HG02943 (cell line): ENCODE measurements around the gene MATR3.
"Not testable (repeated sequence)": the region's sequence is repeated elsewhere in the genome, so short reads cannot be mapped to it uniquely, and the experiment has no call there.

Experiments
- ATAC-seq: cut with Tn5 transposase; IDR thresholded peaks from one replicate; pipeline ENCODE4 v1.9.1; 2021; ENCODE audit warnings: mild to moderate bottlenecking, low read depth, moderate library complexity; ENCODE audit not compliant: unreplicated experiment

The MATR3 gene

DNA sequence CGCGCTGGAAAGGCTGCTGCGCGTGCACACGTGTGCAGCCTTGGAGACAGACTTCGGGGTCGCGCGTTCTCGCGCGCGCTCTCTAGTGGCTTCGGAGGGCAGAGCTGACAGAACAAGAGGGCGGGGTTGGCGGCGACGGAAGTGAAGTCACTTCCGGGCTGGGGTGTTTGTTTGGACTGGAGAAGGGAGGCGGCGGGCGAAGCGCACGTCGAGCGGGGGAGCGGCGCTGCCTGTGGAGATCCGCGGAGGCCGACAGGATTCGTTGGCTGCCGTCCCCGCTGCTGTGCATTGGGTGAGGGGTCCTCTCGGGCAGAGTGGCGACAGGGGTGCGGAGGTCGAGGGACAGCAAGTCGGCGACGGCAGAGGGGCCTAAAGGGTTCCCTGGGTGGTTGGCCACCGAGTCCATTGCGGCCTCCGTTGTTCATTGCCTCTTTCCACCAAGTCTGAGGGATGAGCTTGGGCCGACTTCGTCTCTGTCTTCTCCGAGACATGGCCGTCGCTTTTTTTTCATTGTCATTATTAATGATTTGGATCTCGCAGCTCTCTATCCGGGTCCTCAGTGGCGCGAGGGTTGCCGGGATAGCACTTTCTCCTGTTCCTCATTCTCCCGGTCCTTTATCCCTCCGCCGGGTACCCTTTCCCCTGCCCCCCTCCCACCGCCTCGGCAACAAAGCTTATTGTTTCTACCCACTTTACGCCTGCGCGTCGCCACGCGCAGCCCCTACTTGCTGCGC, 48.3 kb downstream of the MATR3 start, which contains the start of gene PAIP2:
TSS of gene PAIP2 (plus strand) at position 166 of the 734 bp plus-strand sequence. CDS start 21,931 bp downstream, outside the sequence.
- ATAC-seq: peak; percentile 89

DNA sequence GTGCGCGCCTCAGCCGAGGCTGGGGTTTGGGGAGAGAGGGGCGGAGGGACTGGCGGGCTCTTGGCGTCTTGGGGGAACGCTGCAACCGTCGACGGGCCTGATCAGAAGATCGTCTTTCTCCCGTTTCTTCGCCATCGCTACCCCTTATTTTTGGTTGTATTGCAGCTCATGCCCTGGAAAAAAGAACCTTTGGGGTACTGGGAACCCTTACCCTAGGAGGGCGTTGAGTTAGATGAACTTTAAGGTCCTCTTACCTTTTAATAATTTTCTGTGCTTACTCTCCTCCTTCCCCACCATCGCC, 48.8 kb downstream of the MATR3 start:
- peak; percentile 40 for ATAC-seq

DNA sequence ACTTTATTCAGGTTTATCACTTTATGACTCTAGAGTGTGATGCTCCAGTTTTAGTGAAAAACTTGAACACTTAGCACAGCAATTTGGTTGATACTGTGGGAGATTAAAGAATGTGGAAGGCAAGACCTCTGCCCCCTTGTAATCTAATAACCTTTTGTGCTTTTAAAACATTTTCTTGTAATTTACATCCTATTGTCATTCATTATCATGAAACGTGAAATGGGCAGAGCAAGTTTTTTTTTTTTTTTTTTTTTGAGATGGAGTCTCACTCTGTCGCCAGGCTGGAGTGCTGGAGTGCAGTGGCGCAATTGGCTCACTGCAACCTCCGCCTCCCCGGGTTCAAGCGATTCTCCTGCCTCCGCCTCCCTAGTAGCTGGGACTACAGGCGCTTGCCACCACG, 49.9 kb downstream of the MATR3 start:
- ATAC-seq: no peak

DNA sequence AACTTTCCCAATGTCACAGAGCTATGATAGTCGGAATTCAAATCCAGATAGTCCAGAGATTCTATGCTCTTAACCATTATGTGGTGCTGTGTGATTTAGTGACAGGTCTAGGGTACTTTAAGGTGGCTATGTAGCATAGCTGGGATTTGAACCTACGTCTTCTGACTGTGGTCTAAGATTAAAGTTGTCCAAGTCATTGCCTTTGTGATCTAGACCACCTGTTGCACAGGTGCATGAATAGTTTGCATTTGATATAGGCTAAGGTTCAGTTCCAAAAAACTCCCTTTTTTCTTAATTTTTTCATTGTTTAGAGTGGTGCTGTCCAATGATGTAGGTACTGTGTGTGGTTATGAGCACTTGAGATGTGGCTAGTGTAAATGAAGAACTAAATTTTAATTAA, 50.6 kb downstream of the MATR3 start:
- ATAC-seq: no peak

DNA sequence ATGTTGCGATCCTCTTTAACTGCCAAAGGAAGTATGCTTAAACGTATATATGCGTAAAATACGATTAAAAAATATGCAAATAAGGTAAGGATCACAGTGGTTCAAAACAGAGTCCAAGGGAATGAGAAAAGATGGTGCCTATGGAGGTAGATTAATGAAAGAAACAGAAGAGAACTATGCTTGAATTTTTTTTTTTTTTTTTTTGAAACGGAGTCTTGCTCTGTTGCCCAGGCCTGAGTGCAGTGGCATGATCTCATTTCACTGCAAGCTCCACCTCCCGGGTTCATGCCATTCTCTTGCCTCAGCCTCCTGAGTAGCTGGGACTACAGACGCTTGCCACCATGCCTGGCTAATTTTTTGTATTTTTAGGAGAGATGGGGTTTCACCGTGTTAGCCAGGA, 51.9 kb downstream of the MATR3 start:
- ATAC-seq: not testable (repeated sequence)

DNA sequence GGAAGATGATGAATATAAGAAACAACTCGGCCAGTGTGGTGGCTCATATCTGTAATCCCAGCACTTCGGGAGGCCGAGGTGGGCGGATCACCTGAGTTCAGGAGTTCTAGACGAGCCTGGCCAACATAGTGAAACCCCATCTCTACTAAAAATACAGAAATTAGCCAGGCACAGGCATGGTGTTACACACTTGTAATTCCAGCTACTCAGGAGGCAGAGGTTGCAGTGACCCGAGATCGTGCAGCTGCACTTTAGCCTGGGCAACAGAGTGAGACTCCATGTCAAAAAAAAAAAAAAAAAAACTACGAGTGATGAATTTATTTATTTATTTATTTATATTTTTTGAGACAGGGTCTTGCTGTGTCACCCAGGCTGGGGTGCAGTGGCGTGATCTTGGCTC, 54.3 kb downstream of the MATR3 start:
- ATAC-seq: not testable (repeated sequence)

DNA sequence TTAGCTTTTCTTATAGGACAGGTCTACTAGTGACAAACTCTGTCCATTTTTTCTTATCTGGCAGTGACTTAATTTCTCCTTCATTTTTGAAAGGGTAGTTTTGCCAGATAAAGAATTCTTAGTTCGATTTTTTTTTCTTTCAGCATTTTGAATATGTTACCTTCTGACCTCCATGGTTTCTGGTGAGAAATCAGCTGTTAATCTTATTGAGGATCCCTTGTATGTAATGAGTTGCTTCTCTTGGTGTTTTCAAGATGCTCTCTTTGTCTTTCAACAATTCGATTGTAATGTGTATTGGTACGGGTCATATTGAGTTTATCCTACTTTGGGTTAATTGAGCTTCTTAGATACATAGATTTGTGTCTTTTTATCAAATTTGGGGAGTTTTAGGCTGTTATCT, 60.6 kb downstream of the MATR3 start:
- ATAC-seq: no peak

DNA sequence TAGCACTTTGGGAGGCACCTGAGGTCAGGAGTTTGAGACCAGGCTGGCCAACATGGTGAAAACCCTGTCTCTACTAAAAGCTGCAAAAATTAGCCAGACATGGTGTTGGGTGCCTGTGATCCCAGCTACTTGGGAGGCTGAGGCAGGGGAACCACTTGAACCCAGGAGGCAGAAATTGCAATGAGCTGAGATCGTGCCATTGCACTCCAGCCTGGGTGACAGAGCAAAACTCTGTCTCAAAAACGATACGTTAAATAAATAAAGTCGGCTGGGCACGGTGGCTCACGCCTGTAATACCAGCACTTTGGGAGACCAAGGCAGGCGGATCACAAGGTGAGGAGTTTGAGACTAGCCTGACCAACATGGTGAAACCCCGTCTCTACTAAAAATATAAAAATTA, 62.4 kb downstream of the MATR3 start:
- ATAC-seq: not testable (repeated sequence)

DNA sequence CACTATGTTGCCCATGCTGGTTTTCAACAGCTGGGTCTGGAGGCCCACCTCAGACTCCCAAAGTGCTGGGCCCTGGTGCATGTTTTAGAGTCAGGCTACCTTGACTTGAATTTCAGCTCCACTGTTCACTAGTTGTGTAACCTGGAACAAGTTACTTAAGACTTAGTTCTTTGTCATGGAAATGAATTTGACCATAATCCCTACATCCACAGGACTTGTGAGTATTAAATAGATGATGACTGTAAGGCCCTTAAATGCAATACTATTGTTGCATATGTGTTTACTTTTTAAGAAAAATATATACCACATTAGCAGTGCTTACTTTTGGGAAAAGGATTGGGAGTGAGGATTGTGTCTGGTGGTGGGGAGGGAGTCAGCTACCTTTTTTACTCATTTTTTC, 64.5 kb downstream of the MATR3 start:
- no peak for ATAC-seq

DNA sequence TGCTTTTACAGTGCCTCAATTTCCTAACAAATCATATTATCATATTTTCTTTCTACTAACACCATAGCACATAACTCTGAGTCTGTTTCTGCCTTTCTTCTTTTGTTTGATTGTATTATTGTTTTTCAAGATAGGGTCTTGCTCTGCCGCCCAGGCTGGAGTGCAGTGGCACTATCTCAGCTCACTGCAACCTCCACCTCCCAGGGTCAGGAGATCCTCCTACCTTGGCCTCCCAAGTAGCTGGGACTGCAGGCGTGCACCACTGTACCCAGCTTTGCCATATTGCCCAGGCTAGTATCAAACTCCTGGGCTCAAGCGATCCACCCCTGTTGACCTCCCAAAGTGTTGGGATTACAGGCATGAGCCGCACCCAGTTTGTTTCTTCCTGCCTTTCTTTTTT, 66.8 kb downstream of the MATR3 start:
- no peak for ATAC-seq

DNA sequence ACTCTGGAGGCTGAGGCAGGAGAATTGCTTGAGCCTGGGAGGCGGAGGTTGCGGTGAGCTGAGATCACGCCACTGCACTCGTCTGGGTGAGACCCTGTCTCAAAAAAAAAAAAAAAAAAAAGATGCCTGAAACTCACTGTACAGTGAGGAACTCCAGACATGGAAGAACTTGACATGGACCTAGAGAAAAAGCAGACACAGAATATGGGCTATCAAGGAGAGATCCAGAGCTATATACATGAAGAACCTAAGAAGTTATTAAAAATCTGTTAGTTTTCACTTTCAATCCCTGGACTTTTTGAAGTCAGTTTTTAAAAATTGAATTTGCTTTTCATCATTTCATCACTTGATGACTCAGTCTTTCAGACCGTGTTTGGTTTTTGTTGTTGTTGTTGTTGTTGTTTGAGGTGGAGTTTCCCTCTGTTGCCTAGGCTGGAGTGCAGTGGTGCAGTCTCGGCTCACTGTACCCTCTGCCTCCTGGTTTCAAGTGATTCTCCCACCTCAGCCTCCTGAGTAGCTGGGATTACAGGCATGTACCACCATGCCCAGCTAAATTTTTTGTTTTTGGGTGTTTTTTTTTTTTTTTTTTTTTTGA, 68.4 kb downstream of the MATR3 start:
- no peak for ATAC-seq

DNA sequence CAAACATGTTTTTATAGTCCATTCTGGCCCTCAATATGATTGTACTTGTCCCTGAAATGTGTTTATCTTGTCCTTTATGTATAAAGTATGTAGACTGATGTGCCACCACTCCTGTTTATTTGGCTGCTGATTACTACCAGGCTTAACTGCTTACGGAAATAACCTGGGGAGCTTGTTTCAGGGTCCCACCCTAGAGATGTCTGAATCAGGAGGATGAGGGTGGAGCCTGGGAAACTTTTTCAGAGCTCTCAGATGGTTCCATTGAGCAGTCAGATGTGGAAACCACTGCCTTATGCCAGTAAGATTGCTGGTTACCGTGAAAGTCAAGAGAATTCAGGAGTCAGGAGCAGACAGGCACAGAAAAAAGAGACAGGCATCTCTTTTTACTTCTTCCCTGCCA, 70.4 kb downstream of the MATR3 start:
- no peak for ATAC-seq

DNA sequence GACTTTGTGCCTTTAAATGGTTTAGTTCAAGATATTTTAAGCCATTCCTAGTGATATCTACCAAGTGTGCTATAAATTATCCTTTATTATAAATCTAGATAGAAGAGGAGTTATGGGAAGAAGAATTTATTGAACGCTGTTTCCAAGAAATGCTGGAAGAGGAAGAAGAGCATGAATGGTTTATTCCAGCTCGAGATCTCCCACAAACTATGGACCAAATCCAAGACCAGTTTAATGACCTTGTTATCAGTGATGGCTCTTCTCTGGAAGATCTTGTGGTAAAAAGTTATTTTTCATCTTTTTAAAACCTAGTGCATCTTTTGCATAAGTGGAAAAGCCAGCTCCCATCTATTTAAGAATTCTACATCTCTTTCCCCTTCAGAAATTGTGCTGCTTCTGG, 70.9 kb downstream of the MATR3 start:
- no peak for ATAC-seq

DNA sequence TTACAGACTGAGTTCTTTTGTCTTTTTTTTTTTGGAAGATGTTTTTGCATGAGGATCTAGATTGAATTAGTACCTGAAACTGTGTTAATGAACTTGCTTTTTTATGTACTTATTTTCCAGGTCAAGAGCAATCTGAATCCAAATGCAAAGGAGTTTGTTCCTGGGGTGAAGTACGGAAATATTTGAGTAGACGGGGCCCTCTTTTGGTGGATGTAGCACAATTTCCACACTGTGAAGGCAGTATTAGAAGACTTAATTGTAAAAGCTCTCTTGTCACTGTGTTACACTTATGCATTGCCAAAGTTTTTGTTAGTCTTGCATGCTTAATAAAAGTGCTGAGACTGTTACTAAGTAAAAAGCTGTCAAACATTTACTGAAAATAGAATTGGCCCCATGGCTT, 75.1 kb downstream of the MATR3 start:
- ATAC-seq: no peak

DNA sequence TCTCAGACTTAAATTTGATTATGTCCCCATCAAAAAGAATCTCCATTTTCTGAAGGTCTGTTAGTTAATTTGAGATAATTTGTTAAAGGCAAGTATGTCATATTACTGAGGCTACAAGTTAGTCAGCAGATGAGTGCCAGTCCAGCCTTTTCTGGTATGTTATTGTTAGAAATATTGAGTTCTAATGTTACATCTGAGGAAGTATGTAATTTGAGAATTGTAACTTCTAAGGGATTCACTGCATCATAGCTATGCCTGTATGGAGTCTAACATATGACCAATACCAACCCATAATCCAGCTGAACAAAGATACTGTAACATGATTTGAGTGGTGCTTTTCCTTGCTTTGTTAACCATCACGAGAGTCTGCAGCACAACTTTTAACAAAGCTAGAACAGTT, 75.6 kb downstream of the MATR3 start:
- no peak for ATAC-seq

DNA sequence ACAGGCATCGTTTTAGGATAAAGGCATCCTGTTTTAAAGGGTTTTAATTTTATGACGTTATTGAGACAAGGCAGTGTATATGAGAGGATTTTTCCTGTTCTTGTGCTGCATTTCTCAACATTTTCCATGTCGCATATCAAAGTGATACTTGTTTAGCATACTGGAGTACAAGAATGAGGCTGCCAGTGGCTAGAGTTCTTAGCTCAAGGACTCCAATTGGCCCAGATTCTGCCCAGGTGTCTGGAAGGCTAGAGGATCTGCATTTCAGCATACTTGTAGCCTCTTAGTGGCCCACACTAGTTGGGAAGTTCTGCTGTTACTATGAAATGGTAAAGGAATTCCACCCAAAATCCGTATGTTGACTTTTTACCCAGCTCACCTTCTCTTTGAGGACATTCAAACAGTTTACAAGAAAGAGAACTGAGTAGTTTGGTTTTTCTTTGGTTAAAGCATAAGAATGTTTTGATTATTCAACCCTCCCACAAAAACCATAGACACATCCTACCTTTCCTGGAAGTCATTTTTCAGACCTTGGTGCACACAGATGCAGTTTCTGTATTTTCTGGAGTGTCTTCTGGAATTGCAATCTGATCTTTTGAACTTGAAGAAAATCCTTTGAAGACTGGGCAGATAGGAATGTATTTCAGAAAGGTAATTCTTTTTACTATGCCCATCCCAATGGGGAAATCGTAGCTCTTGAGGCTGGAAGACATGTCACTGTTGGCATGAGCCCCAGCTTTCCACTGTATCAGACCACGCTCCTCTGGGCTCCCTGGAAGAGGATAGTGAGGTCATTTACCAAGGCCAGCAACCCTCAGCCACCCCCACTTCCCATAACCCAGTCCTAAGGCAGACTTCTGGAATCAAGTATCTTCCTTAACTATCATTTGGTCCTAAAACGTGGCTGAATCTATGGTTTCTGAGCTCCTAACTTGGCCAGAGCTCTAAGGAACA, 78.2 kb downstream of the MATR3 start:
- no peak for ATAC-seq

DNA sequence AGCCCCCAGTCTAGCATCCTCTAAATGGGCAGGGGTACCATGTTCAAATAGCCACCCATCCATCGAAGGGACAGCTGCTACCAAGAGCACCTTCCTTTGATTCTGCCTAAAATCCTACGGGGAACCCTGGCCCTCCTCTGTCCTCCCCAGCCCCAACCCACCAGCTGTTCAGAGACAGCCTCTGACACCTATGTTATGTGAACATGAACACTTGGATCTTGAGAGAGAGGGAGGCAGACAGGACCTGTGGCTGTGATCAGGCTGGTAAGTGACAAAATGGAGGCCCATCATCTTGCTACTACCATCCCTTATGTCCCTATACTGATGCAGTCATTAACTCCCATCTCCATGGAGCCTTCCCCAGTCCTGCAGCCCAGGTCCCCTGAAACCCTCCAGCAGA, 81.4 kb downstream of the MATR3 start:
- no peak for ATAC-seq

DNA sequence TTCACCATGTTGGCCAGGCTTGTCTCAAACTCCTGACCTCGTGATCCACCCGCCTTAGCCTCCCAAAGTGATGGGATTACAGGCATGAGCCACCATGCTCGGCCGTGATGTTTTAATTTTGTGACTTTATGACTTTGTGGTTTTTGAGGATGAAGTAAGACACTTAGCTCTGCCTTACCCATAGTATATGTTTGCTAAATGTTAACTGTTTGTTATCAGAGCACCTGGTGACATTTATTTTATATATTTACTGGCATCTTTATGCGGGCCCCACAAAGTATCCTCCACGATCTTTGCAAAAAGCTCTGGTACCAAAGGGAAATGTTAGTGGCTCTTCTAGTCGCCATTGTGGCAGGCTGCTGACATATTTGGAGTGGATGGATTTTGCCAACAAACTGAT, 82.8 kb downstream of the MATR3 start:
- ATAC-seq: no peak

DNA sequence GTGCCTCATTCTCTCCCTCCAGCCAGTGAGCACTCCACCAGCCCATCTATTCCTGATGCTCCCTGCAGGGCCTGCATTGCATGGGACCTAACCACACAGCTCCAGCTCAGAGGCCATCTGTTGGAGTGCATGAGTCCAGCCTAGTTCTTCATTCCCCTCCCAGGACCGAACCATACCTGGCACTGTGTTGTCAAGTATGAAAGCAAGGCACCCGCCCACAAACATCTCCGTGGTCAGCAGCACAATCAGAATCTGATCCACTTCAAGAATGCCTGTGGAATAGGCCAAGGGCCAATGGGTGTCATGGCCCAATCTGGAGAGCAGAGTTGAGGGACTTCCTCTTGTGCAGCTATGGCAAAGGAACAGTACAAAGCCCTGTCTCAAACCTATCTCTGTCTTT, 83.7 kb downstream of the MATR3 start:
- ATAC-seq: no peak

DNA sequence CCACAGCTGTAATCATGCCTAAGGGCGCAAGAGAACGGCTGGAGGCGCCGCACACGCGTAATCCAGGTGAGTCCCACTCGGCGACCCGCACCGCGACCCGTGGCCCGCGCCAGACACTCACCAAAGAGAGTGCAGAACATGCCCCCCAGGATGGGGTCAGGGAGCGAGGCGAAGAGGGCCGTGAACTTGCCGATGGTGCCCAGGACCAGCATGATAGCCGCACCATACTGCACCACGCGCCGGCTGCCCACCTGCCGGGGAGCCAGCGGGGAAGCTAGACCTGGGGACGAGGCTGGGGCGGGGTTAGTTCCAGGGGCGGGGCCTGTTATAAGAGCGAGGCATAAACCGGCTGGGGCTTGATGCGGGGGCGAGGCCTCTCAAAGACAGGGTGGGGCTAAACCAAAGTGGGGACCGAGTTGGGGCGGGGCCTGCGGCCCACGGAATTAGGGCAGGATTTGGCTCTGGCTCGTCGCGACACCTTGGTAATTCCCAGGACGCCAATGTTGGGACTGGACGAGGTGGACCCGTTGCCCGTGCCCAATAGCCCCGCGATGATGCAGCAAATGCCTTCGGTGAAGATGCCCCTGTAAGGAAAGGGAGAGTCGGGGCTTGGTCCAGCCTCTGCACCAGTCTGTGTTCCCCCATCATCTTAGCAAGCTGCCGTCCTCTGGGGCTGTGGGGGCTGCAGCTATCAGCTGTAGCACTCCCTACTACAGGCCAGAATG, 84.7 kb downstream of the MATR3 start:
- no peak for ATAC-seq

DNA sequence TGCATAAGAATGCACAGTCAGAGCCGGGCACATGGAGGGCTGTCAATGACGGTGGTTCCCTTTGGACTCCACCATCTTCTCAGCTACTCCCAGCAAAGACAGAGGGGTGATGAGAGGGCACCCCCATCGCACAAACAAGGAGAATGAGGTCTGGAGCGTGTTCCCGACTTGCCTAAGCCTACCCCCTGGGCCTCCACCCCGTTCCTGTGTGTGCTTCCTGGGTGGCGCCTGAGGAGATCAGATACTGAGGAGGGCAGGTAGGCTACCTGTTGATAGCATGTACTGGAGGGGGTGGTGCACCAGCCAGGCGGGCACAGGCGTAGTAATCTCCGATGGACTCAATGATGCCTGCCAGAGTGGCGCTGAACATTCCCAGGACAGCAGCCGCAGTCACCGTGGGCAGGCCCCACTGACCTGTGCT, 85.4 kb downstream of the MATR3 start:
- no peak for ATAC-seq
